PC-3 (cell line): Measurements from ENCODE around the gene EPS8. TPM values are rescaled to one million over a fixed set of nuclear protein-coding genes. Genes with fewer than 3 reads are reported as not detected.

ENCODE experiments used
- ATAC-seq: fragments of 200-7000 bp; cut with Tn5 transposase; 2 replicates; pipeline ENCODE4 v1.9.1; 2020; ENCODE audit warnings: mild to moderate bottlenecking, moderate library complexity
- BruUV-seq: library from RNA; stranded (reverse); fragments of 400-500 nt; replicated peaks from 2 replicates; lab custom pipeline; 2021; lab: Mats Ljungman, UMichigan
- CTCF ChIA-PET: fragments of 300-600 bp; sonication (Branson Sonifier 250); formaldehyde crosslinking; loops from one replicate; lab custom pipeline; 2022; ENCODE audit warnings: antibody characterized with exemption; lab: Charles Lee
- POLR2A ChIA-PET: fragments of 300-600 bp; sonication (Branson Sonifier 250); formaldehyde crosslinking; loops from one replicate; lab custom pipeline; 2022; ENCODE audit warnings: antibody characterized with exemption; ENCODE audit not compliant: unreplicated experiment; lab: Charles Lee
- DNase-seq: peaks from one replicate; pipeline ENCODE4 v3.0.0-alpha.2; 2015
- H2AFZ ChIP-seq: fragments of 300-600 bp; sonication (generic); 2 replicates; pipeline ENCODE4 v1.6.0; 2016; ENCODE audit warnings: antibody characterized with exemption, low read length
- H3F3A ChIP-seq: fragments of 300-600 bp; sonication (generic); one replicate; pipeline ENCODE4 v1.6.0; 2017; ENCODE audit warnings: antibody characterized with exemption, low read length, control low read depth, mild to moderate bottlenecking; ENCODE audit not compliant: unreplicated experiment
- H3K27ac ChIP-seq: fragments of 300-600 bp; sonication (generic); 2 replicates; pipeline ENCODE4 v1.5.1; 2016; ENCODE audit warnings: mild to moderate bottlenecking, low read length
- H3K27me3 ChIP-seq: fragments of 300-600 bp; sonication (generic); 2 replicates; pipeline ENCODE4 v1.6.1; 2016; ENCODE audit warnings: low read length, mixed read lengths
- H3K36me3 ChIP-seq: fragments of 300-600 bp; sonication (generic); 2 replicates; pipeline ENCODE4 v1.6.1; 2016; ENCODE audit warnings: low read depth, mixed run types, low read length, mixed read lengths
- H3K4me1 ChIP-seq: fragments of 300-600 bp; sonication (generic); 2 replicates; pipeline ENCODE4 v1.5.1; 2016; ENCODE audit warnings: low read length; ENCODE audit not compliant: insufficient read depth
- H3K4me2 ChIP-seq: fragments of 300-600 bp; sonication (generic); 2 replicates; pipeline ENCODE4 v1.6.0; 2016; ENCODE audit warnings: low read length
- H3K4me3 ChIP-seq: fragments of 300-600 bp; sonication (generic); 2 replicates; pipeline ENCODE4 v1.5.1; 2016; ENCODE audit warnings: mild to moderate bottlenecking, low read length, mixed read lengths
- H3K79me2 ChIP-seq: fragments of 300-600 bp; sonication (generic); 2 replicates; pipeline ENCODE4 v1.6.1; 2017; ENCODE audit warnings: low read length, mixed read lengths
- H3K9ac ChIP-seq: fragments of 300-600 bp; sonication (generic); 2 replicates; pipeline ENCODE4 v1.6.0; 2016; ENCODE audit warnings: mild to moderate bottlenecking, low read length
- H3K9me2 ChIP-seq: fragments of 300-600 bp; sonication (generic); replicated peaks from 2 replicates; pipeline ENCODE4 v1.6.1; 2016; ENCODE audit warnings: mixed run types, low read length, mixed read lengths
- H3K9me3 ChIP-seq: fragments of 300-600 bp; sonication (generic); 2 replicates; pipeline ENCODE4 v1.6.1; 2016; ENCODE audit warnings: low read length, mixed read lengths
- H4K20me1 ChIP-seq: fragments of 300-600 bp; sonication (generic); 2 replicates; pipeline ENCODE4 v1.6.1; 2016; ENCODE audit warnings: low read length, mixed read lengths
- CTCF ChIP-seq: fragments of 300-600 bp; sonication (generic); conservative IDR thresholded peaks from 2 replicates; pipeline ENCODE4 v1.5.1; 2017; ENCODE audit warnings: antibody characterized with exemption, low read depth, mild to moderate bottlenecking, low read length
- EZH2 ChIP-seq: fragments of 300-600 bp; sonication (generic); IDR thresholded peaks from one replicate; pipeline ENCODE4 v1.6.1; 2017; ENCODE audit warnings: antibody characterized with exemption, mild to moderate bottlenecking, low read length; ENCODE audit not compliant: unreplicated experiment
- EZH2phosphoT487 ChIP-seq: fragments of 300-600 bp; sonication (generic); IDR thresholded peaks from 2 replicates; pipeline ENCODE4 v1.6.1; 2018; ENCODE audit warnings: mild to moderate bottlenecking, antibody characterized with exemption, low read length, borderline replicate concordance
- intact Hi-C: fragments of 100-400 bp; cut with micrococcal nuclease; formaldehyde crosslinking; loops from 2 replicates; pipeline ENCODE4 v1.9.0; 2023
- total RNA-seq: library from RNA; depleted of rRNA; stranded (reverse); fragments of >200 nt; gene quantifications from 2 replicates; pipeline ENCODE4 v1.2.3, GENCODE V29; 2014

EPS8 gene
- total RNA-seq, 1 experiment from 2014 or later = 47.4 TPM

- DNase-seq (no peak), ATAC-seq (no peak; the same call in 1 of the 2 replicates)
- H3K27me3 ChIP-seq = no peaks in the 10 kb centered on the region
- TF ChIP-seq EZH2 (no peak), CTCF (no peak), EZH2phosphoT487 (no peak)
- no TSS peak for BruUV-seq
- peaks cover 5% of the 10 kb centered on the region for H3K4me1 ChIP-seq
- H4K20me1 ChIP-seq = no peaks in the 10 kb centered on the region
- H3K36me3 ChIP-seq = no peaks in the 10 kb centered on the region
- H3K9ac ChIP-seq = no peak overlapping the region
- intact Hi-C loops = no loop called here
- no peak overlapping the region for H3K27ac ChIP-seq
- H3K4me2 ChIP-seq = no peak overlapping the region
- H3K9me2 ChIP-seq = no peaks in the 10 kb centered on the region
- ChIA-PET POLR2A (interaction anchor here (0.6 kb wide), 1 partner anchor 47 kb away, joined by 6 read pairs; no protein-coding TSS in a partner anchor), CTCF (no interaction called here)
- no peak overlapping the region for H2AFZ ChIP-seq
- H3K9me3 ChIP-seq = no peaks in the 10 kb centered on the region
- no peak overlapping the region for H3K4me3 ChIP-seq
- no peaks in the 10 kb centered on the region for H3K79me2 ChIP-seq
- no peaks in the 10 kb centered on the region for H3F3A ChIP-seq
Measured at GRCh38 chr12:15669256-15669948, 119.8 kb downstream of the EPS8 start.

GRCh38 chr12:15664491-15664890 lies 124.7 kb downstream of the EPS8 start:
- ChIA-PET POLR2A (no interaction called here), CTCF (no interaction called here)
- Histone ChIP-seq H3K4me3 (no peak overlapping the region), H3K9me2 (no peaks in the 10 kb centered on the region), H3K4me1 (peaks cover 30% of the 10 kb centered on the region), H3K36me3 (no peaks in the 10 kb centered on the region), H3K9ac (no peak overlapping the region), H3K4me2 (no peak overlapping the region), H3F3A (no peaks in the 10 kb centered on the region), H3K79me2 (no peaks in the 10 kb centered on the region), H4K20me1 (no peaks in the 10 kb centered on the region), H3K27ac (peak overlapping the region; percentile 50), H3K9me3 (no peaks in the 10 kb centered on the region), H3K27me3 (no peaks in the 10 kb centered on the region), H2AFZ (no peak overlapping the region)
- DNase-seq (peak; percentile 76), ATAC-seq (peak; percentile 49)
- no TSS peak for BruUV-seq
- intact Hi-C loops = loop anchor here (5.0 kb wide), 2 partner anchors 38 to 53 kb away; no protein-coding TSS in a partner anchor
- TF ChIP-seq EZH2 (no peak), CTCF (no peak), EZH2phosphoT487 (no peak)
